IPS DF 6.9 (cell line): ENCODE data around the gene CPNE8.
"Not testable (repeated sequence)": the region's sequence is repeated elsewhere in the genome, so short reads cannot be mapped to it uniquely, and the experiment has no call there.

Source experiments
- DNase-seq: peaks from one replicate; pipeline ENCODE4 v3.0.0-alpha.2; 2013; ENCODE audit warnings: low read depth, low spot score
- H3K27ac ChIP-seq: one replicate; pipeline ENCODE4 v1.5.1; 2013; ENCODE audit warnings: low read length, control low read depth
- H3K27me3 ChIP-seq: 2 replicates; pipeline ENCODE4 v1.6.1; 2013; ENCODE audit warnings: mild to moderate bottlenecking, low read length; ENCODE audit not compliant: control insufficient read depth, insufficient read depth
- H3K36me3 ChIP-seq: 2 replicates; pipeline ENCODE4 v1.6.1; 2013; ENCODE audit warnings: low read length; ENCODE audit not compliant: control insufficient read depth, insufficient read depth
- H3K4me1 ChIP-seq: 2 replicates; pipeline ENCODE4 v1.6.1; 2013; ENCODE audit warnings: low read length; ENCODE audit not compliant: control insufficient read depth, insufficient read depth
- H3K4me3 ChIP-seq: 2 replicates; pipeline ENCODE4 v1.5.1; 2013; ENCODE audit warnings: mild to moderate bottlenecking, low read length
- H3K9me3 ChIP-seq: 2 replicates; pipeline ENCODE4 v1.6.1; 2013; ENCODE audit warnings: low read length, inconsistent platforms; ENCODE audit not compliant: control insufficient read depth, insufficient read depth
- WGBS: extraction: QIAGEN DNeasy Blood & Tissue Kit; methylation state at CpG from one replicate; pipeline ENCODE4 v1.1.7; 2013; ENCODE audit warnings: mixed read lengths, missing lambda C conversion rate; ENCODE audit not compliant: insufficient read length, insufficient coverage; 5-methylcytosine and 5-hydroxymethylcytosine counted together

CPNE8 gene

GRCh38 chr12:38742496-38742895, 162.9 kb downstream of the CPNE8 start:
- not testable (repeated sequence) for H3K4me3 ChIP-seq, H3K27ac ChIP-seq, H3K36me3 ChIP-seq, H3K9me3 ChIP-seq, DNase-seq, H3K27me3 ChIP-seq, H3K4me1 ChIP-seq
- no CpG with 5 or more reads among the region's 1 CpG for WGBS

- Histone ChIP-seq H3K27me3 (no peaks in the 10 kb centered on the region), H3K4me3 (no peak overlapping the region), H3K36me3 (no peaks in the 10 kb centered on the region), H3K27ac (no peak overlapping the region), H3K4me1 (no peaks in the 10 kb centered on the region), H3K9me3 (no peaks in the 10 kb centered on the region)
- no CpG with 5 or more reads among the region's 3 CpGs for WGBS
- DNase-seq: no peak
Observed at GRCh38 chr12:38736821-38737220, 168.6 kb downstream of the CPNE8 start.

GRCh38 chr12:38732761-38733160, 172.6 kb downstream of the CPNE8 start:
- DNase-seq: no peak

GRCh38 chr12:38728894-38729293, 176.5 kb downstream of the CPNE8 start:
- Histone ChIP-seq H3K4me3 (no peak overlapping the region), H3K27ac (no peak overlapping the region), H3K36me3 (no peaks in the 10 kb centered on the region), H3K27me3 (no peaks in the 10 kb centered on the region), H3K9me3 (no peaks in the 10 kb centered on the region), H3K4me1 (no peaks in the 10 kb centered on the region)
- no peak for DNase-seq
- no CpG with 5 or more reads among the region's 1 CpG for WGBS

More at GRCh38 chr12:38732761-38733160, 172.6 kb downstream of the CPNE8 start:
- Histone ChIP-seq H3K27ac (no peak overlapping the region), H3K4me1 (no peaks in the 10 kb centered on the region), H3K9me3 (no peaks in the 10 kb centered on the region), H3K4me3 (no peak overlapping the region), H3K27me3 (no peaks in the 10 kb centered on the region), H3K36me3 (no peaks in the 10 kb centered on the region)

GRCh38 chr12:38721611-38722252, 183.7 kb downstream of the CPNE8 start:
- H3K36me3 ChIP-seq: no peaks in the 10 kb centered on the region
- no CpG with 5 or more reads among the region's 10 CpGs for WGBS

GRCh38 chr12:38720661-38721060, 184.7 kb downstream of the CPNE8 start:
- Histone ChIP-seq H3K36me3 (no peaks in the 10 kb centered on the region), H3K4me3 (no peak overlapping the region), H3K27ac (no peak overlapping the region), H3K9me3 (no peaks in the 10 kb centered on the region), H3K27me3 (no peaks in the 10 kb centered on the region), H3K4me1 (no peaks in the 10 kb centered on the region)
- no CpG with 5 or more reads among the region's 9 CpGs for WGBS
- no peak for DNase-seq

More at GRCh38 chr12:38721611-38722252, 183.7 kb downstream of the CPNE8 start:
- H3K27ac ChIP-seq: no peak overlapping the region
- H3K4me1 ChIP-seq: no peaks in the 10 kb centered on the region
- H3K4me3 ChIP-seq: no peak overlapping the region
- H3K27me3 ChIP-seq: no peaks in the 10 kb centered on the region
- H3K9me3 ChIP-seq: no peaks in the 10 kb centered on the region
- no peak for DNase-seq

GRCh38 chr12:38713294-38713693, 192.1 kb downstream of the CPNE8 start:
- Histone ChIP-seq H3K4me1 (no peaks in the 10 kb centered on the region), H3K36me3 (no peaks in the 10 kb centered on the region), H3K27ac (no peak overlapping the region), H3K27me3 (no peaks in the 10 kb centered on the region), H3K4me3 (no peak overlapping the region), H3K9me3 (no peaks in the 10 kb centered on the region)
- no peak for DNase-seq
- 100% methylated on average over 1 of the region's 6 CpGs for WGBS

GRCh38 chr12:38711054-38711453, 194.3 kb downstream of the CPNE8 start:
- no peak for DNase-seq
- no peaks in the 10 kb centered on the region for H3K9me3 ChIP-seq
- no peaks in the 10 kb centered on the region for H3K4me1 ChIP-seq
- H3K27ac ChIP-seq: no peak overlapping the region
- no peaks in the 10 kb centered on the region for H3K27me3 ChIP-seq
- no CpG with 5 or more reads among the region's 2 CpGs for WGBS
- no peaks in the 10 kb centered on the region for H3K36me3 ChIP-seq
- no peak overlapping the region for H3K4me3 ChIP-seq

- H3K27me3 ChIP-seq: no peaks in the 10 kb centered on the region
- H3K4me1 ChIP-seq: no peaks in the 10 kb centered on the region
- no peaks in the 10 kb centered on the region for H3K9me3 ChIP-seq
- no peak for DNase-seq
- no peaks in the 10 kb centered on the region for H3K36me3 ChIP-seq
- no peak overlapping the region for H3K4me3 ChIP-seq
- H3K27ac ChIP-seq: no peak overlapping the region
Observed at GRCh38 chr12:38708466-38708865, 196.9 kb downstream of the CPNE8 start.

- DNase-seq: no peak
- no CpG with 5 or more reads among the region's 1 CpG for WGBS
- Histone ChIP-seq H3K27ac (no peak overlapping the region), H3K4me1 (no peaks in the 10 kb centered on the region), H3K9me3 (no peaks in the 10 kb centered on the region), H3K36me3 (no peaks in the 10 kb centered on the region), H3K27me3 (no peaks in the 10 kb centered on the region), H3K4me3 (no peak overlapping the region)
Observed at GRCh38 chr12:38707648-38708047, 197.7 kb downstream of the CPNE8 start.

- no peaks in the 10 kb centered on the region for H3K36me3 ChIP-seq
- no peak overlapping the region for H3K27ac ChIP-seq
- no peak for DNase-seq
- H3K9me3 ChIP-seq: no peaks in the 10 kb centered on the region
- no peaks in the 10 kb centered on the region for H3K27me3 ChIP-seq
- no peak overlapping the region for H3K4me3 ChIP-seq
- no peaks in the 10 kb centered on the region; the same call in 1 of the 2 replicates for H3K4me1 ChIP-seq
- WGBS: no CpG with 5 or more reads among the region's 1 CpG
Observed at GRCh38 chr12:38697289-38697688, 208.1 kb downstream of the CPNE8 start.
